HG02759 (cell line): ENCODE data around the gene SAA1.
"Not testable (repeated sequence)": the region's sequence is repeated elsewhere in the genome, so short reads cannot be mapped to it uniquely, and the experiment has no call there.

Experiments used
- ATAC-seq: cut with Tn5 transposase; IDR thresholded peaks from one replicate; pipeline ENCODE4 v1.9.1; 2021; ENCODE audit warnings: mild to moderate bottlenecking, moderate library complexity; ENCODE audit not compliant: unreplicated experiment

Gene SAA1

DNA sequence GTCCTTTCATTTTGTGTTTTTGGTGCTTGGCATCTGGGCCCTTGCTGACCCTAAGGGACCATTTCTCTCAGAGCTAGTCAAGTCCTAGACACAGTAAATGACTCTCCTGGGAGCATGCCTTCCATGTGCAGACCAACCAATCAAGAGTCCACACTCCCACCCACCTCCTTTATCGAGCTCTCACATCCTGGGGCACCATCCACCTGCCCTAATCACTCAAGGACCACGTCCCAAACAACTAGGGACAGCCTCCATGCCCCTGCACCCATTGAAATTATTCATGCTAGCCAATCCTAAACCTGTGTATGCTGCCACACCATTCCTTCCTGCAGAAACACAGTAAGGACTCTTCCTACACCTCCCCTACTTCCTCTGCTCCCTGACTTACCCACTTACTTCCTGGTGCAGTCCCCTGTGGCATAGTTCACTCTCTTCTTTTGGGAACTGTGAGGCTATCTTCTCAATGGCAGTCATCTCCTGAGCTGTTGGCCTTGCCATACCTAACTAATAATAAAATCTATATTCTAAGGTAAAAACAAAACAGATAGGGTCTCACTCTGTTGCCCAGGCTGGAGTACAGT, 11.2 kb upstream of the SAA1 start:
- ATAC-seq: no peak

DNA sequence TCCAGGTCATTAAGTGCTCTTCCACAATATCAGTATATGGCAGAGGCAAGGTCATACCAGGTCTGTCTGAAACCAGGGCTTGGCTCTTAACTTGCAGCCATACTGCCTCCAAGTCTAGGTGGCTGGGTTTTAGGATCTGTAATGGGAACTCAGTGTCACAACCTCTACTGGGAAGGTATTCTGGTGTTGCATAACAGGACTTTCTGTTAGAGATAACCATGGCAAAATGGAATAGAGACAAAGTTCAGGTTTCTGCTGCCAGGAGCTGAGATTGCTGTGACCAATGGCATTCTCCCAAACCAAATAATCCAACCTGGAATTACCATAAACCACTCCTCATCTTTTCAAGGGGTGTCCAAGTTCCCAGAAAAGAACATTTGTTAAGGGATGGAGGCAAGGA, 6.8 kb upstream of the SAA1 start:
- ATAC-seq: no peak

DNA sequence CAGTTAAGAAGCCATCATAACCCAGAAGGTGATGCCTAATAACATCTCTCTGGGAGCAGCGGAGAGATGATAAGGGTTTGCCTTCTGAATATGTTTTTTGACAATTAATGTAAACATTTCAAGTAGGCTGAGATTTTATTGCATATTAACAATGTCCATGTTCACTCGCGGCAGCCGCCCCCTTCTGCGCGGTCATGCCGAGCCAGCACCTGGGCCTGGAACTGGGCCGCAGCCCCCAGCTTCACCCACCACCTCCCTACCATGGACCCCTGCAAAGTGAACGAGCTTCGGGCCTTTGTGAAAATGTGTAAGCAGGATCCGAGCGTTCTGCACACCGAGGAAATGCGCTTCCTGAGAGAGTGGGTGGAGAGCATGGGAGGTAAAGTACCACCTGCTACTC, 4.3 kb upstream of the SAA1 start:
- ATAC-seq: no peak

DNA sequence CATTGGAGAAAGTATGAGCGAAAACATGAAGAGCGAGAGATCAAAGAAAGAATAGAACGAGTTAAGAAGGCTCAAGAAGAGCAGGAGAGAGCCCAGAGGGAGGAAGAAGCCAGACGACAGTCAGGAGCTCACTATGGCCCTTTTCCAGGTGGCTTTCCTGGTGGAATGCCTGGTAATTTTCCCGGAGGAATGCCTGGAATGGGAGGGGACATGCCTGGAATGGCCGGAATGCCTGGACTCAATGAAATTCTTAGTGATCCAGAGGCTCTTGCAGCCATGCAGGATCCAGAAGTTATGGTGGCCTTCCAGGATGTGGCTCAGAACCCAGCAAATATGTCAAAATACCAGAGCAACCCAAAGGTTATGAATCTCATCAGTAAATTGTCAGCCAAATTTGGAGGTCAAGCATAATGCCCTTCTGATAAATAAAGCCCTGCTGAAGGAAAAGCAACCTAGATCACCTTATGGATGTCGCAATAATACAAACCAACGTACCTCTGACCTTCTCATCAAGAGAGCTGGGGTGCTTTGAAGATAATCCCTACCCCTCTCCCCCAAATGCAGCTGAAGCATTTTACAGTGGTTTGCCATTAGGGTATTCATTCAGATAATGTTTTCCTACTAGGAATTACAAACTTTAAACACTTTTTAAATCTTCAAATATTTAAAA, 3.2 kb upstream of the SAA1 start:
- ATAC-seq: not testable (repeated sequence)

DNA sequence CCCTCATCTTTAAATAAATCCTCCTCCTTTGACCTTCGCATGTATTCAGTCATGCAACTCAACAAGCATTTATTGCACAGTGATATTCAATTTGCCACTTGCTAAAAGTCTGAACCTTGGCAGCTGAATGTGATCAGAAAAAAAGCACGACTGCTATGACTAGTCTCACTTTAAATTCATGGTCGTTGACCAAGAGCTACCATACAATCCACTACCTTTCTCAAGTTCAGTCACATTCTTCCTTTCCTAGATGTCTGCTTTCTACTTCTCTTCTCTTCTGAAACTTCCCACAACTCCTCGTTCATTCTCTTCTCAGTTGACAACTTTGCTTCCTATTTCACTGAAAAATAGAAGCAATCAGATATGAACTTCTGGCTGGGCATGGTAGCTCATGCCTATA, 2.0 kb upstream of the SAA1 start:
- no peak for ATAC-seq

DNA sequence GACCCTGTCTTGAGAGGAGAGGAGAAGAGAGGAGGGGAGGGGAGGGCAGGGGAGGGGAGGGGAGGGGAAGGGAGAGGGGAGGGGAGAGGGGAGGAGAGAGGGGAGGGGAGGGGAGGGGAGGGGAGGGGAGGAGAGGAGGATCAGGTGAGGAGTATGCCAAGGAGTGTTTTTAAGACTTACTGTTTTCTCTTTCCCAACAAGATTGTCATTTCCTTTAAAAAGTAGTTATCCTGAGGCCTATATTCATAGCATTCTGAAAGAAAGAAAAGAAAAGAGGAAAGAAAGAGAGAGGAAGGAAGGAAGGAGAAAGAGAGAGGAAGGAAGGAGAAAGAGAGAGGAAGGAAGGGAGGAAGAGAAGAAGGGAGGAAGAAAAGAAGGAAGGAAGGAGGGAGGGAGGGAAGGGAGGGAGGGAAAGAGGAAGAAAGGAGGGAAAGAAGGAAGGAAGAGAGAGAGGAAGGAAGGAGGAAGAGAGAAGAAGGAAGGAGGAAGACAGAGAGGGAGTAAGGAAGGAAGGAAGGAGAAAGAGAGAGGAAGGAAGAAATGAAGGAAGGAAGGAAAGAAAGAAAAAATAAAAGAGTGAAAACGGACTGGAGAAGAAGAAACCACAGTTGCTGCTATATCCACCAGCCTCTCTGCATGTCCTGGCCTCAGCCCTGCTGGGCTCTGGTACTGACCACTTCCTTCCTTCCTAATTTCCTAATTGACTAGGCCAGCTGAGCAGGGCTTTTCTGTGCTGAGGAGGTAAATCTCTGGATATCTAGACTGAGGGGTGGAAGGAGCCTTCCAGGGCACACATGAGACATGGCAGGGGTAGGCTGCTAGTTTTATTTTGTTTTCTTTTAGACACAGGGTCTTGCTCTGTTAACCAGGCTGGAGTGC, 1.1 kb upstream of the SAA1 start:
- ATAC-seq: no peak

DNA sequence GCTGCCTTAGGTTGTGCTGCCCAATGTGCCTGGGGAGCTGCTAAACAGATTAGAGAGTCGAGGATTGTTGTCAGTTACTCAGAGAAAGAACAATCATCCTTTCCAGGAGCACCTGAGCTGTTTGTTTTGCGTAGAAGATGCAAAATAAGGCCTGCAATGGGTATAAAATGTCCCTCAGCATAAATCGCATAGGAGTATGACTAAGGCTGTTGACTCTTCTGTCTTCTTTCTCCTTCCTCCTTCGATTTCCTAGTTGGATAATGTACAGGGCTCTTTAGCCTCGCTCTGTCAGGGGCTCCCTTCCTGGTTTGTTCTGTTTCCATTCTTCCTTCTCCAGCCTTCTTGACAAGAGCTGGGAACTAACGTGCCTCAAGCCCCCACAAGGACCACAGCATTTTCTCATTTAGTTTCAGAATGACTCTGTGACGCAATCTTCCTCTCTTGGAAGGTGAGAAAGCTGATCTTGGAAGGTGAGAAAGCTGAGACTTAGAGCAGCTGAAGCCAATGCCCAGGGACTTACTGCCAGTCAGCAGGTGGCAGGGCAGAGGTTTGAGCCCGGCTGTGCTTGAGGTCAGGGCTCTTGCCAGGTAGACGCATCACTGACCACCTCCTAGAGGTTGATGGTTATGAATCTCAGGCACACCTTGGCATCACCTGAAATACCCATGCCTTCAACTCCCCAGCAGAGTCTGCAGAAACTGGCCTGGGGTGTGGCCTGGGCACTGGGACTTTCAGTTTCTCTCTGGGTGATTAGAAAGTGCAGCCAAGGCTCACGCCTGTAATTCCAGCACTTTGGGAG, 1.5 kb downstream of the SAA1 start:
- peak; percentile 66 for ATAC-seq

DNA sequence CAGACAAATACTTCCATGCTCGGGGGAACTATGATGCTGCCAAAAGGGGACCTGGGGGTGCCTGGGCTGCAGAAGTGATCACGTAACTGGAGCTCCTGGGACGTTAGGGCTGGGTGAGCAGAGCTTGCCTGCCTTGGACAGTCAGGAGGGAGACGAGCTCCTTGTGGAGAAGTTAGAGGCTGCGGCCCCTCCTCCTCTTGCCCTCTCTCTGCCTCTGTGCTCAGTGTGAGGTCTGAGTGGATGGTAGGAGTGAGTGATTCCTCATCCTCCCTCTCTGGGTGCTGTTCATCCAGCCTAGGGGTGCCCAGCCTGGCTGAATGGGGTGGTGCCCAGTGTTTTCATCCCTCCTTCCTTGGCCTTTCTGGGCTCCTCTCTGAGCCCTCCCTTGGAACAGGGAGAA, 3.2 kb downstream of the SAA1 start:
- ATAC-seq: not testable (repeated sequence)

DNA sequence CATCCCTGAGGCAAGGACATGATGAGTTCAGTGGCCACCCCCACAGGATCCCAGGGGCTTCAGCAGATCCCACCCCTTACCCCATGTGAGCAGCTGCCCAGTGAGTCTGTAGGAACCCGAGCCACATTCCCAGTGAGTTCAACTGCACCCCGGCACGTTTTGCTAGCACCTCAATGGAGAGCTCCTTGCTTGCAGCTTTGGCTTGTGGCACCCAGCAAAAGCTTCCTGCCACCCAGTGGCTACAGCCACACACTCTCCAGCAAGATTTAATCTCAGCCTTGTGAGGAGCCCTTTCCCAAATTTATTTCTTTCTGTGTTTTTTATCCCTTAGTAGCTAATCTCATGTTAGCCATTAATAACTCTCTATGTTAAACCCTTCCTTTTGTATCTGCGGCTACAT, 4.0 kb downstream of the SAA1 start:
- ATAC-seq: no peak

DNA sequence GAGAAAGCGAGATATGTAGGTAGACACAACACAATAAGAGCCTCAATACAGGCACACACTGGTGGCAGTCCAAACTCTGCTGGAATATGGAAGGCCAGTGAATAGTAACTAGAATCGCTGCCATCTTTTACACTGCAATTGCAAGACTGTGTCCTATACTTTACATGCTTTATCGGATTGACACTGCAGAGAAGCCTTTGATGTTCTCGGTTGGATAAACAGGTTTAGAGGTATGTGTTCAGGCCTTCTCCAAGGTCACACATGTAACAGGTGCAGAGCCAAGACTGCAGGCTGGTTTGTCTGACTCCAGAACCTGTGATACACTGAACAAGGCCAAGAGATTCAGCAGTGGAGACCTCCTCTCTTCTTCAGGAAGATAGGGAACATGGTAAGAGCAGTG, 5.1 kb downstream of the SAA1 start:
- no peak for ATAC-seq

DNA sequence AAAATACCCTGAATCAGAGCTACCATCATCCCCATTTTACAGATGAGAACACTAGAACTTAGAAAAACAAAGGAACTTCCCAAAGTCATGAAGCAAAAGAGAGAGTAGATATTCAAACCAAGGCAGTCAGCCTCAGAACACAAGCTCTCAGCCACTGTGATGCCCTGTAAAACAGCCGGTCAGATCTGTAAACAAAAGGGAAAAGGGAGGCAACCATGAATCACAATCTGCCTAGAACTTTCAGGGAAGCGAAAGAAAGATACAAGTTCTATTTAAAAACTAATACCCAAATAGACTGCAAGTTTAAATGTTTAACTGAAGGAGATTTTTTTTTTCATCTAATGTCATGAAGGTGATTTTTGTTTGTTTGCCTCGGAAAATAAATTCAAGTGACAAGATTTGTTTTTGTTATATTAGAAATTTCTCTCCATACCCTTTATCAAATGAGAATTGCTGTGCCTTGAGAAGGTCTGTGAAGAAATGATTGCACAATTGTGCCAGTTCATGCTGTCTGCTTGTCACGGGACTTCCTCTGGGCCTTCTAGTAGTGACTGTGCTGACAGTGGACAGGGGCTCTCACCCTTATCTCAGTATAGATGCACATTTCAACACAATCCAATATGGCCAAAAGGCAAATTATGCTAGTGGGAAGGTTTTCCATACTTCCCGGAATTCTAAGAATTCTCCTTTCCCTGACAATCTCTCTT, 11.7 kb downstream of the SAA1 start:
- ATAC-seq: no peak

DNA sequence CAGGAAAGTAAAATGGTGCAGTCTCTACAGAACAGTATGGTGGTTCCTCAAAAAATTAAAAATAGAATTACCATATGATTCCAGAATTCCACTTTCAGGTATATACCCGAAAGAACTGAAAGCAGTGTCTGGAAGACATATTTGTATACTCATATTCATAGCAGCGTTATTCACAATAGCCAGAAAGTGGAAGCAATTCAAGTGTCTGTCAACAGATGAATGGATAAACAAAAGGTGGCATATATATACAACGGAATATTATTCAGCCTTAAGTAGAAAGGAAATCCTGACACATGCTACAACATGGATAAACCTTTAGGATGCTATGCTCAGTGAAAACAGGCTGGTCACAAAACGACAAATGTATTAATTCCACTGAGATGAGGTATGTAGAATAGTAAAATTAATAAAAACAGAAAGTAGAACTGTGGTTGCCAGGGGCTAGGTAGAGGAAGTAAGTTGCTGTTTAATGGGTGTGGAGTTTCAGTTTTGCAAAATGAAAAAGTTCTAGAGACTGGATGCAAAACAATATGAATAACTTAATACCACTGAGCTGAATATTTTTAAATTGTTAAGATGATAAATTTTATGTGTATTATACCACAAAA, 14.5 kb downstream of the SAA1 start:
- ATAC-seq: peak; percentile 82

DNA sequence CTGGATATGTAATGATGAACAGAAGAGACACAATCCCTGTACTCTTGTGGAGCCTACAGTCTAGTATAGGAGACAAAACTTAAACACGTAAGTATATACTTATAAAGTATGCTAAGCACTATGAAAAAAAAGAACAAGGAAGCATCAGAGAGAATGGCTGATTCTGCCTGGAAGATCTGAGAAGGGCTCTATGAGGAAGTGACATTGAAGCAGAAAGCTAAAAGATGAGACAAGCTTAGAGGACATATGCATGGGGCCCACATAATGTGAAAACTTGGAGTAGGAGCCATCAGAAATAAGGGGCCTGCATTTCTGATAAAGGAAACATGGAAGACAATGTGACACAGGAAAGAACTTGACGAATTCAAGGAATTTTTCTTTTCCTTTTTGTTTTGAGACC, 16.6 kb downstream of the SAA1 start:
- ATAC-seq: no peak

DNA sequence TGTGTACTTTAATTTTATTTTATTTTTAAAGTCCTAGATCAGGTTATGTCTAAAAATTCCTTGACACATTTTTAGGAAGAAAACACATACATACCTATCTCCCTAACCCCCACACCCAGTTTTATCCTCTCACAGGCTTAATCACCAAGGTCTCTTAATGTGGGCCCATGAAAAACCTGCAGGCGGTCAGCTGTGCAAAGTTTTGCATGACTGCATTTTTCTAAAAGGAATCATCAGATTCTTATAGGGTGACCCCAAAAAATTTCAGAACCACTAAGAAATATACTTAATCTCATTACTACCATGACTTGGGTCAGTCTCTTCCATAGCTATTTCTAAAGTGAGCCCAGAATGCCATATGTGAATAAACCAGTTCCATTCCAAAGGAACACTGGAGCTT, 19.8 kb downstream of the SAA1 start:
- ATAC-seq: no peak

DNA sequence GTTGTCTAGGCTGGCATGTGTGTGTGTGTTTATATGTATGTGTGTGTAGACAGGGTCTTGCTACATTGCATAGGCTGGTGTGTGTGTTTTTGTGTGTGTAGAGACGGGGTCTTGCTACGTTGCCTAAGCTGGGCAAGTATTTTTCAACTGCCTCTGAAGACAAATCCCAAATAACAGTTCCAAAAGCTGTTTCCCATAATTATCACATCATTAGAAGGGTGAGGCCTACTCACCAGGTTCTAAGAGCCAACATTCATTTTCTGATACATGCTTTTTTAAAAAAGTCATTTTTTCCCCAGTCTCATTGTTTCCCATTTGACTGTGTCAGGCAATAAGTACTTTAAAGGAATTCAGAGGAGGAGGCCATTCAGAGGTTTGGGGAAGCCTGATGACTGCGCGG, 22.8 kb downstream of the SAA1 start:
- ATAC-seq: no peak

DNA sequence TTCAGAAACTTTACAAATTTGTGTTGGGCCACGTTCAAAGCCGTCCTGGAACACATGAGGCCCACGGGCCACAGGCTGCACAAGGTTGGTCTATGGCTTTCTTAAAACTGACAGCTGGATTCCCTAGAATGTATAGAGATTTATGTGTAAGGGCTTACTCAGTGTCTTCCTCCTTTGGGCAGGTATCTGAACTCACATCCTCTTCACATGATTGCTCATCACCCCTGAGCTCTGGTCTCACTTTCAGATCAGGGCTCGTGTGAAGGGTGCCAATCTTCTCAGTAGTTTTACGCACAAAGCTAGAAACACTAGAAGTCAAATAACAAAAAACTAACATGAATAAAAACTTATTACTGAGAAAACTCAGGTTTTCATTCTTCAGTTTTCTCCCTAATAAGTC, 28.8 kb downstream of the SAA1 start:
- no peak for ATAC-seq

DNA sequence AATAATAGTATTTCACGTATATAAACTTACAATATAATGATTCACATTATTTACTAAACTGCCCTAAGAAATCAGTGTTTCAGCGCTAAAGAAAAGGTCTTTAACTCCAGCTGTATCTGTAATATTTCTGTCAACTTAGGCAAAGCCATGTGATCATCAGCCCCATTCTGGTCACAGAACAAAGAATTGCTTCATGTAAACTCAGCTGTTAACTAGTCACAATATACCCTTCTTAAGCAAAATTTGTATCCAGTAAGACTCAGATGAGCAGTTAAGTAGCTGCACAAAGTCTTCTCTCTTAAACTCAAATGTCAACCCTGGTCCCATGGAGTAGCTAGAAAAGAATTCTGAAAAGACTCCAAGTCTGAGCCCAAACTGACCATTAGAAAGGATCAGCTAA, 29.3 kb downstream of the SAA1 start:
- ATAC-seq: no peak

DNA sequence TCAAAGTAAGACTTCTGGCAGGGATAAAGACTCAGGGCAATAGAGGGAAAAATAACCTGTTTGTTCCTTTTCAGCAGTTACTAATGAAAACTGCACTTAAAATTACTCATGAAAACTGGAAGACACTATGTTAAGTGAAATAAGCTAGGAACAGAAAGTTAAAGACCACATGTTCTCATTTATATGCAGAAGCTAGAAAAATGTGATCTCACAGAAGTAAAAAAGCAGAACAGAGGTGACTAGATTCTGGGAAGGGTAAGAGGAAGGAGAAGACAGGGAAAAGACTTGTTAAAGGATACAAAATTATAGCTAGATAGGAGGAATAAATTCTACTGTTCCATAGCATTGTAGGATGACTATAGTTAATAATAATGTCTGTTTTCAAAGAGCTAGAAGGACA, 33.7 kb downstream of the SAA1 start:
- no peak for ATAC-seq

DNA sequence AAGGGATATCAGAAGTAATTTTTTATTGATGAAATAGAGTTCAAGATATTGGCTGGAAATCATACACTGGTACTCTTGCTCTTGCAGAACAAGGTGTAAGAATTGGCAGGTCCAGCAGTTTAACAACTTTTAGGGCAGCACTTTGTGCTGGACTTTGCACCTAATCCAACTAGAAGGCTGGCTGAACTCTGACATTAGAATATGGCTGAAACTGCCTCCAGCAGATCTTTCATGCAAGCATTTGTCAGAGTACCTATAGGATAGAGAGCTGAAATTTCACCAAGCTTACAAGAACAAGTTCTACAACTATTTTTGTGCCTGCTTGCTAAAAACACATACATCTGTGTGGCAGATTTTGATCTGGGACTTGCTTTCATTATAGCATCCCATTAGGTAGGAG, 38.7 kb downstream of the SAA1 start:
- no peak for ATAC-seq

DNA sequence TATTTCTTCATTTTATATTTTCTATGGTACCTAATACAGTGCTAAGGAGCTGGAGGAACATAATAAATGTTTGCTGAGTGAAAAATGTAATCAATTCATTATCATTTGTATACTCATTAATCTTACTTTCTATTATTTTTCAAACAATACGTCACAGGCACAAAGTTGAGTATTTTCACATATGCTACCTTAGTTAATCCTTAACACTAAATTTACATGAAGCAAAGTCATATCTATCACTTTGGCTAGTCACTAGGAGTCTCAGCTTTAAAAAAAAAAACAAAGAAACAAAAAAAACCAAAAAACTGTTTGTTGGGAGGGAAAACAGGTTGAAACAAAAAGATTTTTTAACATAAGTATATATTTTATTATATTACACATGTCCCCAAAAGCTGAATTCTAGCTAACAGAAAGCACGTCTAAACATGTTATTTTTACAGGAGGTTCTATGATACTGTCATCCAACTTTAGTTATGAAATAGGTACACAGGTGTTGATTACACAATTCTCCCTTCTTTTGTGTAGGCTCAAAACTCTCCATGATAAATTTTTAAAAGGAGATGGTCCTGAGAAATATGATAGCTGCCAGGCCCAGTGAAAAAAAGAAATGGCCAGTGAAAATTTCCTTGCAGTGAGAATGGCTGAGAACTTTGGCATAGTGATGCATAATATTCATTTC, 41.5 kb downstream of the SAA1 start:
- ATAC-seq: no peak
